ENCODE results near the gene SLC37A1. TPM values are rescaled to one million over a fixed set of nuclear protein-coding genes. Genes with fewer than 3 reads are reported as not detected.

Gene SLC37A1
- total RNA-seq, 4 donors from 2014 or later, result 66.0 to 249 (median 195) TPM

DNA sequence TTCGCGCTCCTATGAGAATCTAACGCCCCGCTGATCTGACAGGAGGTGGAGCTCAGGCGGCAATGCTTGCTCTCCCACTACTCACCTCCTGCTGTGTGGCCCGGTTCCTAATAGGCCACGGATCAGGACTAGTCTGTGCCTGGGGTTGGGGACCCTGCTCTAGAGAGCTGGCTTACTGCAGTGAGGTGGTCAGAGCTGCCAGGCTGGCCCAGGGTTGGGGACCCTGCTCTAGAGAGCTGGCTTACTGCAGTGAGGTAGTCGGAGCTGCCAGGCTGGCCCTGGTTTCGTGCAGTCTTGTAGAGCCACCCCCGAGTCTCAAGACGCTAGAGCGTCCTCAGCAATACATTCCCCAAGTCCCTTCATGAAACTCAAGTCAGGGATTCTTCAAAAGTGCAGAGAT lies 27.5 kb downstream of the SLC37A1 start:
- no peaks in the 10 kb centered on the region for H3K9me3 ChIP-seq
- H3K4me1 ChIP-seq, result peaks cover 0 to 12% (median 0%) of the 10 kb centered on the region in 4 donors
- TF ChIP-seq, protein P1, sequence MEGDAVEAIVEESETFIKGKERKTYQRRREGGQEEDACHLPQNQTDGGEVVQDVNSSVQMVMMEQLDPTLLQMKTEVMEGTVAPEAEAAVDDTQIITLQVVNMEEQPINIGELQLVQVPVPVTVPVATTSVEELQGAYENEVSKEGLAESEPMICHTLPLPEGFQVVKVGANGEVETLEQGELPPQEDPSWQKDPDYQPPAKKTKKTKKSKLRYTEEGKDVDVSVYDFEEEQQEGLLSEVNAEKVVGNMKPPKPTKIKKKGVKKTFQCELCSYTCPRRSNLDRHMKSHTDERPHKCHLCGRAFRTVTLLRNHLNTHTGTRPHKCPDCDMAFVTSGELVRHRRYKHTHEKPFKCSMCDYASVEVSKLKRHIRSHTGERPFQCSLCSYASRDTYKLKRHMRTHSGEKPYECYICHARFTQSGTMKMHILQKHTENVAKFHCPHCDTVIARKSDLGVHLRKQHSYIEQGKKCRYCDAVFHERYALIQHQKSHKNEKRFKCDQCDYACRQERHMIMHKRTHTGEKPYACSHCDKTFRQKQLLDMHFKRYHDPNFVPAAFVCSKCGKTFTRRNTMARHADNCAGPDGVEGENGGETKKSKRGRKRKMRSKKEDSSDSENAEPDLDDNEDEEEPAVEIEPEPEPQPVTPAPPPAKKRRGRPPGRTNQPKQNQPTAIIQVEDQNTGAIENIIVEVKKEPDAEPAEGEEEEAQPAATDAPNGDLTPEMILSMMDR (IDR thresholded peaks at IDR 0.05), result no peak
- TF ChIP-seq POLR2A (IDR thresholded peaks at IDR 0.05), result no peak
- peaks cover 0 to 86% (median 0%) of the 10 kb centered on the region in 3 donors for H3K36me3 ChIP-seq
- peak in 2 of 3 donors; percentile 29 to 31 for DNase-seq
- no peak overlapping the region for H3K27ac ChIP-seq
- no peaks in the 10 kb centered on the region for H3K27me3 ChIP-seq
- H3K4me3 ChIP-seq, result no peak overlapping the region

DNA sequence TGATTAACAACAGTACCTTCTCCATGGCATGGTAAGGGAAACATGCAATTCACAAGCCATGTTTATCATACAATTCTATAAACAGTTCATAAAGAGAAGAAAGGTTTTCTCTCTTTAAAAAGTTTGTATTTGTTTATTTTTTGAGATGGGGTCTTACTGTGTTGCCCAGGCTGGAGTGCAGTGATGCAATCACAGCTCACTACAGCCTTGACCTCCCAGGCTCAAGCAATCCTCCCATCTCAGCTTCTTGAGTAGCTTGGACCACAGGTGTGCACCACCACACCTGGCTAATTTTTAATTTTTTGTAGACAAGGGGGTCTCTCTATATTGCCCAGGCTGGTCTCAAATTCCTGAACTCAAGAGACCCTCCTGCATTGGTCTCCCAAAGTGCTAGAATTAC lies 28.0 kb downstream of the SLC37A1 start:
- DNase-seq, result no peak
- Histone ChIP-seq H3K36me3 (peaks cover 0 to 86% (median 0%) of the 10 kb centered on the region in 3 donors), H3K9me3 (no peaks in the 10 kb centered on the region), H3K27ac (no peak overlapping the region), H3K4me3 (no peak overlapping the region), H3K27me3 (no peaks in the 10 kb centered on the region), H3K4me1 (peaks cover 0 to 11% (median 0%) of the 10 kb centered on the region in 4 donors)
- TF ChIP-seq, protein P1 (IDR thresholded peaks at IDR 0.05), result no peak

DNA sequence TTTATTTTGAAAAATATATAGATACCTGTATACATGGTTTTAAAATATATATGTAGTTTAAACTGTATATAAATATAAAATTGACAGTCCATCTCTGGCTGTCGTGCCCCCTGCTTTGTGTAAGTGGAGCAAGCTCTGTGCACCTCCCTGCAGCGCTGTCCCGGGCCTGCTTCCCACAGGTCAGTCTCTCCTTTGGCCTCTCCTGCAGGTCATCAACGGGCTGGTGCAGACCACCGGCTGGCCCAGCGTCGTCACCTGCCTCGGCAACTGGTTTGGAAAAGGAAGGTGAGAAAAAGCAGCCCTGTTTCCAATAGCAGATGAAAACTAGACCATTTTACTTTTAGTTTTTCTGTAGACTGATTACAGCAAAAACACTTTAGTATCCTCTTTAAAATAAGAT lies 28.5 kb downstream of the SLC37A1 start:
- peaks cover 0 to 7% (median 0%) of the 10 kb centered on the region in 4 donors for H3K4me1 ChIP-seq
- no peak overlapping the region for H3K27ac ChIP-seq
- H3K27me3 ChIP-seq, result no peaks in the 10 kb centered on the region
- DNase-seq, result peak in 2 of 3 donors; percentile 10 to 25
- peaks cover 0 to 86% (median 0%) of the 10 kb centered on the region in 3 donors for H3K36me3 ChIP-seq
- no peaks in the 10 kb centered on the region for H3K9me3 ChIP-seq
- TF ChIP-seq POLR2A (IDR thresholded peaks at IDR 0.05), result no peak
- TF ChIP-seq, protein P1 (IDR thresholded peaks at IDR 0.05), result no peak
- no peak overlapping the region for H3K4me3 ChIP-seq

DNA sequence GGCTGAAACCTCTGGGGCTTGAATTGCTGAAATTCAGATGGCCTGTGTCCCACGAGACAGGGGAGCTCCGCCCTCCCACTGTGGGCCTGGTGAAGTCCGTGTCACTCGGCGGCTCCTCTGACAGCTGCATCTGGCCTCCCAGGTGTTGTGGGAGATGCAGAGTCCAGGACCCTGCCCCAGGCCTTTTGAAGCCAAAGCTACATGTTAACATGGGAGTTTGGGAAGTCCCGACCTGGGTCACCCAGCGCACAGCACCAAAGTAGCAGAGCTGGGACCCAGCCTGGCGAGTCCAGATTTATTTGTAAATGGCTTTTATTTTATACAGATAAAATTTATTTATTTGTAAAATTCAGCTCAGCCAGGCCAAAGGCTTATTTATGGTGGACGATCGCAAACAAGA lies 28.9 kb downstream of the SLC37A1 start:
- H3K4me1 ChIP-seq, result peaks cover 0 to 3% (median 0%) of the 10 kb centered on the region in 4 donors
- TF ChIP-seq POLR2A (IDR thresholded peaks at IDR 0.05), result no peak
- TF ChIP-seq, protein P1 (IDR thresholded peaks at IDR 0.05), result no peak
- H3K27me3 ChIP-seq, result no peaks in the 10 kb centered on the region
- H3K36me3 ChIP-seq, result peaks cover 0 to 86% (median 0%) of the 10 kb centered on the region in 3 donors
- H3K4me3 ChIP-seq, result no peak overlapping the region
- no peak overlapping the region for H3K27ac ChIP-seq
- peak in 2 of 3 donors; percentile 33 to 40 for DNase-seq
- no peaks in the 10 kb centered on the region for H3K9me3 ChIP-seq

DNA sequence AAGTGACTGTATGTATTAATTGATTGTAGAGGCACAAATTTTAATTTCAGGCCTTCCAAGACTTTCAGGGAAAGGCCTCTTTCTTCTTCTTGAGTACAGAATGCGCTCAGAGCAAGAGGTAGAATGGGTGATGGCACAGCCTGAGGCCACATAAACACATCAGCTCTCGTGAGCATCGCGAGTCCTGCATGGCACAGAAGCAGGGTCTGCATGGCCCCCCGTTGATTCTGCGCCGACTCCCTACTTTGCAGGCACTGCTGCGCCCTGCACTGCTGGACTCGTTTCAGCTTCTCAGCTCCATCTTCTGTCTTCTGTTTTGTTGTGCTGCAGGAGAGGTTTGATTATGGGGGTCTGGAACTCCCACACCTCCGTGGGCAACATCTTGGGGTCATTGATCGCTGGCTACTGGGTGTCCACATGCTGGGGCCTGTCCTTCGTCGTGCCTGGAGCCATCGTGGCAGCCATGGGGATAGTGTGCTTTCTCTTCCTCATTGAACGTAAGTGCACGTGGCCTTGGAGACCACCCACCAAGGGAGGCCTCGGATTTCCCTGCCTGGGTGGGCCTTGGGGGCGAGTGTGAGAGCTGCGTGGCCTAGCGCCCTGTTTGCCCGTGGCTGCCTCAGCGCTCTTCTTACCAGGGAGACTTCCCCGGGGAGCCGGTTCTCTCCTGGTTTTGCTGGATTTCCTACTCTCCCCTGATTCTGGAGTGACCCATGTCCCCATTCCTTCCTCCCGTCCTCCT lies 29.6 kb downstream of the SLC37A1 start:
- TF ChIP-seq, protein P1 (IDR thresholded peaks at IDR 0.05), result no peak
- TF ChIP-seq POLR2A (IDR thresholded peaks at IDR 0.05), result no peak
- H3K9me3 ChIP-seq, result no peaks in the 10 kb centered on the region

More for the DNA sequence above, 29.6 kb downstream of the SLC37A1 start:
- Histone ChIP-seq H3K27ac (no peak overlapping the region), H3K36me3 (peaks cover 0 to 89% (median 0%) of the 10 kb centered on the region in 3 donors), H3K27me3 (no peaks in the 10 kb centered on the region), H3K4me3 (no peak overlapping the region), H3K4me1 (no peaks in the 10 kb centered on the region)
- DNase-seq, result peak in 2 of 3 donors; percentile 37 to 38
